Stimulated activated CD4-positive, alpha-beta T cell treated with anti-CD3 and anti-CD28 coated beads, Interleukin-4, amount 100 ng/mL, for 48 hours (primary cell): ENCODE data around the gene PIK3R2.
"Not testable (repeated sequence)": the region's sequence is repeated elsewhere in the genome, so short reads cannot be mapped to it uniquely, and the experiment has no call there.

ENCODE experiments used
- DNase-seq, 2 donors: peaks; one replicate each; pipeline ENCODE4 v3.0.0-alpha.2; 2020; ENCODE audit warnings: low read depth in 2 of 2

Gene PIK3R2

GRCh38 chr19:18203863-18204393 lies 51.0 kb downstream of the PIK3R2 start, which contains the start of gene RAB3A:
Gene RAB3A, minus strand, starts transcription at chr19:18204042. Its CDS starts 1,302 bp downstream, at chr19:18202740.
- DNase-seq = peak; percentile 99 to 100

- DNase-seq = no peak
These were observed 51.6 kb downstream of the PIK3R2 start for GRCh38 chr19:18204394-18205199.

GRCh38 chr19:18205200-18205892 lies 52.4 kb downstream of the PIK3R2 start:
- peak in 1 of 2 donors; percentile 55 for DNase-seq

- no peak for DNase-seq
These were observed 53.1 kb downstream of the PIK3R2 start for GRCh38 chr19:18206018-18206417.

GRCh38 chr19:18208098-18208951 lies 55.4 kb downstream of the PIK3R2 start:
- DNase-seq = peak in 1 of 2 donors; percentile 58

- DNase-seq = not testable (repeated sequence)
These were observed 56.9 kb downstream of the PIK3R2 start for GRCh38 chr19:18209912-18210311.

- DNase-seq = no peak
These were observed 58.7 kb downstream of the PIK3R2 start for GRCh38 chr19:18211683-18212082.

- no peak for DNase-seq
These were observed 61.9 kb downstream of the PIK3R2 start for GRCh38 chr19:18214779-18215433.

- DNase-seq = no peak
These were observed 63.8 kb downstream of the PIK3R2 start for GRCh38 chr19:18216789-18217188.

- DNase-seq = no peak
These were observed 65.2 kb downstream of the PIK3R2 start for GRCh38 chr19:18218159-18218558.

- no peak for DNase-seq
These were observed 65.6 kb downstream of the PIK3R2 start for GRCh38 chr19:18218600-18218999.
